Heart right ventricle (tissue), 16 donors: Measurements from ENCODE around the gene NDUFS2. TPM values are rescaled to one million over a fixed set of nuclear protein-coding genes. Genes with fewer than 3 reads are reported as not detected.

ENCODE experiments used
- ATAC-seq, 8 donors: fragments of 200-7000 bp; cut with Tn5 transposase; one replicate each; pipeline ENCODE4 v1.9.1; 2020; ENCODE audit warnings: mild to moderate bottlenecking in 8 of 8, moderate library complexity in 8 of 8, moderate number of reproducible peaks in 1 of 8
- DNase-seq, 2 donors: peaks; one replicate each; pipeline ENCODE4 v3.0.0-alpha.2; 2020
- H3K27ac ChIP-seq, 10 donors: fragments of 200-600 bp; sonication (generic) in 2 of 10; one replicate each; pipeline versions ENCODE4 v1.5.0 to v1.8.0; 2020 to 2022; ENCODE audit warnings: mild to moderate bottlenecking in 3 of 10
- H3K27me3 ChIP-seq, 7 donors: fragments of 200-600 bp; one replicate each; pipeline ENCODE4 v1.8.0; 2021 to 2022; ENCODE audit warnings: mild to moderate bottlenecking in 2 of 7
- H3K36me3 ChIP-seq, 9 donors: fragments of 200-600 bp; sonication (generic) in 1 of 9; one replicate each; pipeline versions ENCODE4 v1.5.0 to v1.8.0; 2020 to 2022; ENCODE audit warnings: mild to moderate bottlenecking in 2 of 9
- H3K4me1 ChIP-seq, 9 donors: fragments of 200-600 bp; sonication (generic) in 1 of 9; one replicate each; pipeline versions ENCODE4 v1.5.0 to v1.8.0; 2020 to 2022; ENCODE audit warnings: mild to moderate bottlenecking in 4 of 9
- H3K4me3 ChIP-seq, 10 donors: fragments of 200-600 bp; sonication (generic) in 2 of 10; one replicate each; pipeline versions ENCODE4 v1.5.0 to v1.8.0; 2020 to 2022; ENCODE audit warnings: mild to moderate bottlenecking in 7 of 10, moderate library complexity in 2 of 10
- H3K9me3 ChIP-seq, 11 donors: fragments of 200-600 bp in 10 of 11; sonication (generic) in 2 of 11; one replicate each; pipeline versions ENCODE4 v1.5.0 to v1.8.0; 2013 to 2022; ENCODE audit warnings: mild to moderate bottlenecking in 2 of 11, control low read depth in 1 of 11, moderate library complexity in 1 of 11
- WGBS, 2 donors: extraction: QIAGEN DNeasy Blood & Tissue Kit; methylation state at CpG; one replicate each; pipeline ENCODE4 v1.1.7; 2013; ENCODE audit warnings: inconsistent platforms in 1 of 2; 5-methylcytosine and 5-hydroxymethylcytosine counted together
- intact Hi-C, 10 donors: fragments of 100-400 bp; cut with DNase I; formaldehyde crosslinking; loops; one replicate each; pipeline versions ENCODE4 v1.11.1 to v1.14.2; 2022
- polyA plus RNA-seq, 2 donors: library from polyadenylated mRNA; stranded (reverse); fragments of 200-250 nt; gene quantifications; one replicate each; pipeline ENCODE4 v1.2.3, GENCODE V29; 2013
- total RNA-seq, 10 donors: library from RNA; stranded (reverse); fragmentation: NEBNext Ultra II Directional in 3 of 10; extraction: Animal tissue kit (Norgen Biotek cat#: 25700) in 3 of 10; gene quantifications; one replicate each; pipeline versions ENCODE4 v1.2.1 to v1.2.4, GENCODE V29; 2021 to 2023
- TF ChIP-seq, protein P1 (sequence below), 9 donors: fragments of 200-600 bp; sonication (generic) in 2 of 9; IDR thresholded peaks; one replicate each; pipeline versions ENCODE4 v1.5.0 to v1.8.0; 2021 to 2022; ENCODE audit warnings: antibody characterized with exemption in 9 of 9, mild to moderate bottlenecking in 5 of 9, moderate library complexity in 1 of 9
- donor health status: Arrhythmogenic right ventricular cardiomyopathy.
- donor health status: ischemic (EF 13 %, LVEDD 7.1; RV severe dilation, severe dysfunction).
- donor health status: healthy with polysubstance abuse.
- donor health status: DM: no; HTN: yes; CAD: no.
- donor health status: DM: no; HTN: no; CAD: no.
- donor health status: ischemic (EF 25% LVEDD 6.9; RV normal size, moderate dysfunction).
- donor health status: ischemic (EF 25% LVEDD 5.7; RV mildly dilated, moderate dysfunction).
- donor health status: healthy.
- donor health status: DM: yes; HTN: yes; CAD: no.
- donor health status: Ischemic cardiomyopathy.
- donor health status: ischemic (EF 35%, LVEDD 5.7; RV mildly dilated, moderate dysfunction).
- donor health status: nonischemic (EF 11% LVEDD 7.7; RV severe dilation, severe dysfunction).
- donor health status: DM: yes; HTN: yes; CAD: no.
- donor health status: PGD.
- donor health status: ischemic (EF 29% LVEDD 5.4; RV normal size, mild dysfunction).
- donor health status: nonischemic (EF 23%, LVEDD 6.1; RV moderate dilation, normal function).

NDUFS2 gene
- total and polyA plus RNA-seq, 12 donors, result 121 to 370 (median 309) TPM

DNA sequence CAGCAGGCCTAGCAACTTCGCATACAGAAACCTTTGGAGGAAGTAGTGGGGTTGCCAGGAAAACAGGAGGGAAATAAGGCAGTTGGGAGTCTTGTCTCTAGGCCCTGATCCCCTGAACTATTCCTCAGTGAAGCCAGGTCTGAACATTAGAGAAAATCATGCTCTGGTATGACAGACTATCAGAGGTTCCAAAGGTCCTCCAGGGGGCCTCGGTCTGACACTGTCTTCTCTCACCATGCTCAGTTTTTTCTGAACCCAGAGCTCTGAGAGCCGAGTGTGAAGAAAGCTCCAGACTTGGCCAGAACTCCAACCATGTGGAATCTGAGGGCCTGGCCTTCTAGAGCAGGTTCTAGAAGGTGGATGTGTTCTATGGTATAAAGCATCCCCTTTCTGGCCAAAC lies 27.7 kb downstream of the NDUFS2 start:
- no peak overlapping the region for H3K27ac ChIP-seq
- TF ChIP-seq, protein P1, sequence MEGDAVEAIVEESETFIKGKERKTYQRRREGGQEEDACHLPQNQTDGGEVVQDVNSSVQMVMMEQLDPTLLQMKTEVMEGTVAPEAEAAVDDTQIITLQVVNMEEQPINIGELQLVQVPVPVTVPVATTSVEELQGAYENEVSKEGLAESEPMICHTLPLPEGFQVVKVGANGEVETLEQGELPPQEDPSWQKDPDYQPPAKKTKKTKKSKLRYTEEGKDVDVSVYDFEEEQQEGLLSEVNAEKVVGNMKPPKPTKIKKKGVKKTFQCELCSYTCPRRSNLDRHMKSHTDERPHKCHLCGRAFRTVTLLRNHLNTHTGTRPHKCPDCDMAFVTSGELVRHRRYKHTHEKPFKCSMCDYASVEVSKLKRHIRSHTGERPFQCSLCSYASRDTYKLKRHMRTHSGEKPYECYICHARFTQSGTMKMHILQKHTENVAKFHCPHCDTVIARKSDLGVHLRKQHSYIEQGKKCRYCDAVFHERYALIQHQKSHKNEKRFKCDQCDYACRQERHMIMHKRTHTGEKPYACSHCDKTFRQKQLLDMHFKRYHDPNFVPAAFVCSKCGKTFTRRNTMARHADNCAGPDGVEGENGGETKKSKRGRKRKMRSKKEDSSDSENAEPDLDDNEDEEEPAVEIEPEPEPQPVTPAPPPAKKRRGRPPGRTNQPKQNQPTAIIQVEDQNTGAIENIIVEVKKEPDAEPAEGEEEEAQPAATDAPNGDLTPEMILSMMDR (IDR thresholded peaks at IDR 0.05), result no peak
- 56 to 57% methylated on average over 3 of the region's 3 CpGs for WGBS, 2 donors
- peaks cover 6 to 28% (median 25%) of the 10 kb centered on the region in 9 donors for H3K4me1 ChIP-seq
- DNase-seq (no peak), ATAC-seq (no peak)
- no peak overlapping the region for H3K4me3 ChIP-seq
- peaks cover 0 to 35% (median 25%) of the 10 kb centered on the region in 9 donors for H3K36me3 ChIP-seq
- no peaks in the 10 kb centered on the region for H3K9me3 ChIP-seq
- intact Hi-C loops, result loop anchor here (5.0 to 10.0 kb wide), 8 partner anchors 38 to 155 kb away; partner anchors contain the start of genes CFAP126 (in 3 of the 10) and SDHC (in 3 of the 10)
- H3K27me3 ChIP-seq, result no peaks in the 10 kb centered on the region

DNA sequence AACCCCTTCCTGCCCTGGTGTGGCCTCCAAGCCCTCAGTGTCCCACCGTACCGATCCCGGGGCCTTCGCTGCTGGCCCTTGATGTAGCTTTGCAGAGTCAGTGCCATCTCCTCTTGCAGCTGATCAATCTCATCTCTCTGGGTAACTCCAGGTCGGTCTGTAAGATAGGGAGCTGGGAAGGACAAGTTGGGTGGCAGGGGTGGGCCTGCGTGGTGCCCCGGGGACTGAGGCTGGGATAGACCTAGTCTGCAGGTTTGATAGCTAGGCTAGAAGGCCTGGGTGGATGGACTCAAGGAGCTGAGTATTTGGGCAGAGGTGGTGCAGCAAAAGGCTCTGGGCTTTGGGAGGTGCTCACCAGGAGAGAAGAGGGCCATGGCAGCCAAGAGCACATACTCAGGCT lies 28.6 kb downstream of the NDUFS2 start:
- no peak for ATAC-seq
- intact Hi-C loops, result loop anchor here in 2 of 10 donors (5.0 to 10.0 kb wide), 2 partner anchors 54 to 57 kb away; no protein-coding TSS in a partner anchor
- H3K4me3 ChIP-seq, result no peak overlapping the region

DNA sequence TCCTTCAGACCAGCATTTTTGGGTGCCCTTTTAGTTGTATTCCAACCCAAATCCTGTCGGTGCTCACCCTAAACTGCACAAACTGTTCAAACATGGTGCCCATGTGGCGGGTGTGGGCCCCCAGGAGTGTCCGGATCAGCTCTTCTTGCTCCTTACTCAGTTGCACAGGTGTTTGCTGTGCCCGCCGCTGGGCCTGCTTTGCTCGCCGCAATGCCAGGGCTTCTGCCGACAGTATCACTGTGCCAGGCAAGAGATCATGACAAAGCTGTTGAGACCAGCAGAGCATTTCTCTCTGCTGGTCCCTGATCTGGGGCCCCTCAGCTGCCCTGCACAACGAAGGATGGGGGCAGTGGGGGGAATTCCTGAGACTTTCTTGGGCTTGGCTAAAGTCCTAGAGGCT lies 30.9 kb downstream of the NDUFS2 start:
- 83 to 85% methylated on average over 9 of the region's 9 CpGs for WGBS, 2 donors
- peaks cover 0 to 2% (median under 1%) of the 10 kb centered on the region in 9 donors for H3K4me1 ChIP-seq
- DNase-seq (no peak), ATAC-seq (no peak)
- no peak overlapping the region for H3K27ac ChIP-seq
- TF ChIP-seq, protein P1 (IDR thresholded peaks at IDR 0.05), result no peak
- no peaks in the 10 kb centered on the region for H3K9me3 ChIP-seq
- peaks cover 0 to 32% (median 25%) of the 10 kb centered on the region in 9 donors for H3K36me3 ChIP-seq
- intact Hi-C loops, result loop anchor here in 2 of 10 donors (5.0 to 10.0 kb wide), 2 partner anchors 52 to 54 kb away; no protein-coding TSS in a partner anchor
- H3K4me3 ChIP-seq, result no peak overlapping the region
- no peaks in the 10 kb centered on the region for H3K27me3 ChIP-seq

More for the DNA sequence above, 28.6 kb downstream of the NDUFS2 start:
- Histone ChIP-seq H3K27ac (no peak overlapping the region), H3K36me3 (peaks cover 0 to 35% (median 25%) of the 10 kb centered on the region in 9 donors), H3K9me3 (no peaks in the 10 kb centered on the region), H3K27me3 (no peaks in the 10 kb centered on the region), H3K4me1 (peaks cover 6 to 21% (median 20%) of the 10 kb centered on the region in 9 donors)
- TF ChIP-seq, protein P1 (IDR thresholded peaks at IDR 0.05), result no peak
- 95% methylated on average over 7 of the region's 7 CpGs for WGBS, 2 donors
- no peak for DNase-seq

DNA sequence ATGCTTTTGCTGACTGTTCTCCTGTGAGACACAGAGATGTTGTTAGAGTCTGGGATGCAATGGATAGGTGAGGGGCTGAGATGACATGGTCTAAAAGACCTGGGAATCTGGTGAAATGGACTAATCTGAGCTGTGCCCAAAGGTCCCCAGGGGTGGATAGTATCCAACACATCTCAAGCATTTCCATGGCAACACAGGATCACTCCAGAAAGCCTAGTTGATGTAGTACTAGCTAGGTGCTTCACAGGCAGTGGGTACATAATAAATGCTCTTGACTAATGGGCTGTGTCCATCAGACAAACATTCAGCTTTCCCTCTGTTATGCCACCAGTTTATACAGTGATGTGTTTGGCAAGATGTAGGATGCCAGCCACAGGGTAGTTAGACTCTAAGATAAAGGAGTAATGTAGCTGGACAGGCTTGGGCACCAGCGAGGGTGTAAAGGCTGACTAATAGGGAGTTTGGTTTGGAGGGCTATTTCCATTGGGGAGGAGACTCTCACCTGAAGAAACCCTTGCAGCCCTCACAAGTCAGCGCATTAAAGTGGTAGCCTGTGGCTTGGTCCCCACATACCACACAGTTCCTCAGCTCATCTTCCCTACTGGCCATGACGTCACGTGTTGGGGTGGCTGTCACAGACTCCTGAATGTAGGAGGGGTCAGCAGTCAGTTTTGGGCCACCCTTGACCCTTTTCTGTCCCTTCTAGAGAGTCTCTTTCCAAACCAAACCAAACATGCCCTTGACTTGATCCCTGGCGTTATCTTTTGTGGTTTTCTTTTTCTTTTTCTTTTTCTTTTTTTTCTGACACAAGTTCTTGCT lies 34.0 kb downstream of the NDUFS2 start:
- 82 to 83% methylated on average over 5 of the region's 5 CpGs for WGBS, 2 donors

More for the DNA sequence above, 34.0 kb downstream of the NDUFS2 start:
- Histone ChIP-seq H3K36me3 (peaks cover 0 to 1% (median 0%) of the 10 kb centered on the region in 9 donors), H3K27me3 (no peaks in the 10 kb centered on the region), H3K4me3 (no peak overlapping the region), H3K4me1 (no peaks in the 10 kb centered on the region), H3K27ac (no peak overlapping the region), H3K9me3 (no peaks in the 10 kb centered on the region)
- TF ChIP-seq, protein P1 (IDR thresholded peaks at IDR 0.05), result no peak
- no peak for ATAC-seq
- no peak for DNase-seq
- intact Hi-C loops, result loop anchor here in 1 of 10 donors (10.0 kb wide), 1 partner anchor 49 kb away; no protein-coding TSS in a partner anchor
